GM04503 (cell line): ENCODE measurements around the gene SPHKAP.
"Not testable (repeated sequence)": the region's sequence is repeated elsewhere in the genome, so short reads cannot be mapped to it uniquely, and the experiment has no call there.

ENCODE experiments used
- DNase-seq: peaks from one replicate; pipeline ENCODE4 v3.0.0-alpha.2; 2012; ENCODE audit warnings: low read depth

SPHKAP gene

DNA sequence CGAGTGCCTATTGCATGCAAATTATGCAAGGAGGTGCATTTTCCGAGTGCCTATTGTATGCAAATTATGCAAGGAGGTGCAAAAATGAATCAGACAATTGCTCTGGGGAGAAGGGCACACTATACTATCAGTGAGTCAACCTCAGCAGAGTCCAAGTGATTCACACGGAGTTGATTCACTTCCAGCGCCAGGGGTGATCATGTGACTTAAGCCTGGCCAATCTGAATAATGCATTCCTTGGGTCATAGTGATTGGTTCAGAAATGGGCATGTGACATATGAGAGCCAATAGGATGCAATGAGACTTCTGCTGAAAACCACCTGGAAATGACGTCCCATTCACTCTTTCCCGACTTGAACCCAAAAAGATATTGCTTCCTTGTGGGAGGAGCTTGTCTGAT, 157.9 kb downstream of the SPHKAP start:
- DNase-seq, result no peak

GRCh38 chr2:228018311-228018710, 163.2 kb downstream of the SPHKAP start:
- no peak for DNase-seq

DNA sequence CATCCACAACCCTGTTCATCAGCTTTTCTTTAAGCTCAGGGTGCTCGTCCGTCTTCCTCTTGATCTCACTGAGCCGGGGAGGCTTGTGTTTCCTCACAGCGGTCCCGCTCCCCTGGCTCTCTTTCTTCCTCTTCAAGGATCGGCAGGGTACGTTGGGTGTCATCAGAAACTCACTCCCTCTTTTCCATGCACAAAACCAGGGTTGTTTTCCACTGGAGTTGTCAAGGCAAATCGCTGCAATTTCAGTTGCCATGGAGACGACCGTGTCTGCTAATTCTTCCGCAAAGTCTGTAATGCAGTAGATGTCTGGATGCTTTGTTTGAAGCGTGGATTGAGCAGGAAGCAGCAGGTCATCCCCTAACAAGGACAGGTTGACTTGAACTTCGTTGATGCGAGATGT, 163.7 kb downstream of the SPHKAP start:
- no peak for DNase-seq

- DNase-seq, result no peak
Observed at GRCh38 chr2:228016402-228016801, 165.1 kb downstream of the SPHKAP start.

DNA sequence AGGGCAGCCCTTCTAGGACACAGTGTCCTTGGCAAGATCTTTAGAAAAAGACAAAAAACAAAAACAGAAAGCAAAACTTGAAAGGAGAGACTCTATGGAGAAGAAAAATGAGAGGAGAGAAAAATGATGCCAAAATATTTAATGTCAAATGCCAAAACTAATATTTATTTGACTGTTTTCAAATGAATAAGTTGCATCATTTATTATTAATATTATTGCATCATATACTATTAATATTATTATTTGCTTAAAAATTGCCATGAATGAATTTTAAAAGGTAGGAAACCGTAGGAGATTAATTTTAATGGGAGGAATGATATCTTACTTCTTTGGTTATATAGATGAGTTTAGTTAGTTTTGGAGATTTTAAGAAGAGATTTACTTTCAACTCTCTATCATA, 165.7 kb downstream of the SPHKAP start:
- no peak for DNase-seq

GRCh38 chr2:227996366-227996765, 185.1 kb downstream of the SPHKAP start:
- no peak for DNase-seq

GRCh38 chr2:227990937-227991336, 190.6 kb downstream of the SPHKAP start:
- DNase-seq, result no peak

GRCh38 chr2:227973241-227973640, 208.2 kb downstream of the SPHKAP start:
- no peak for DNase-seq

DNA sequence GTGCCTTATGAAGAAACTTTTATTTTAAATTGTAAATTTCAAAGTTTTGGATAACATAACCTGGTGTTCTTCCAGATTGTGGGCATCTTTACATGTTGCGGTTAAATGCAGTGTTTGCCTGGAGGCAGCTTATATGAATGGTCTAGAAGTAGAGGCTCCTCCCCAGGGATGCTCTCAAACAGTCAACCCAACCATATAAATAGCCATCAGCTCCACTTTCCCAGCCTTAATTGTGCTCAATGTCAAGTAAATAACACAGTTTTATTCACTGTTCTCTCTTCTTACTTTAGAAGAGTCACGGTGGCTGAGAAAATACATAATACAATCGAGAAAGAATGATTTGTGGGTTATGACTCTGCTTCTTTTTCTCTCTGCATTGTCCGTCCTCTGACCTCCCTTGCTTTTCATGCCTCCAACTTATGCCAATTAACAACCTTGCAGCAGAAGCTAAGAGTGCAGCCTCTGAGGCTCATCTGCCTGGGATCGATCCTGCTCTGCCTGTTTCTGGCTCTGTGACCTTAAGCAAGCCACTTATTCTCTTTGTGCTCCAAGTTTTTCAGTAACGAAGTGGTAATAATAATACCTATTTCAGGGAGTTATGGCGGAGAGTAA, 209.8 kb downstream of the SPHKAP start:
- no peak for DNase-seq

GRCh38 chr2:227960317-227960716, 221.2 kb downstream of the SPHKAP start:
- DNase-seq, result no peak

GRCh38 chr2:227942965-227943364, 238.5 kb downstream of the SPHKAP start:
- DNase-seq, result no peak

GRCh38 chr2:227942021-227942420, 239.5 kb downstream of the SPHKAP start:
- DNase-seq, result no peak

DNA sequence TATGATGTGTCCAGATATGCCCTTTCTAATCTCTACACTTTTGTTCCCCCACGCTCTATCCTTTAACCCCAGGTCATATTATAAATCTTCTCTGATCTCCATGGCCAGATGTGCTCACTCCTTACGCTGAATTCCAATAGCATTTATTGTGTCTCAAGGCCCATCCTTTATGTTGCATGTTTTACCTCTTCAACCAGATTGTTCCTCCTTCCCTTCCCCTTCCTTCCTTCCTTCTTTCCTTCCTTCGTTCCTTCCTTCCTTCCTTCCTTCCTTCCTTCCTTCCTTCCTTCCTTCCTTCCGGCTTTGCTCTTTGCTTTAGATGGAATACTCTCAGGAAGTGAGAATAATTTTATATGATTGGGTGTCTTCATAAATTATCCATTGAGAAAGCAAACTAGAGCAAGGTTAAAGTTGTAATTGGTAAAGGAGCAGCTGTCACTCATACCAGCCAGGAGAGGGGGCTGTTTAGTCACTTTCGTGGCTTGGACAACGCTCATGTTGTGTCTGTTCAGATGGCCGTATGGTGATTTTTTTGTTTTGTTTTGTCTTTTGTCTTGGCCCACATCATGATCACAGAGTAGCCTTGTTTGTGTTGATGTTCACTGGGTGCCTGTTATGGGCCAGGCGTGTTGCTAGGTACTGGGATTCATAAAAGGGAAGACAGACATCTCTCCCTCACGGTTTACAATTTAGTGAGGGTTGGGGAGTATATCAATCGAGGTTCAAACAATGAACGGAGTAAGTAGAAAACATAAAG, 242.0 kb downstream of the SPHKAP start:
- no peak for DNase-seq

DNA sequence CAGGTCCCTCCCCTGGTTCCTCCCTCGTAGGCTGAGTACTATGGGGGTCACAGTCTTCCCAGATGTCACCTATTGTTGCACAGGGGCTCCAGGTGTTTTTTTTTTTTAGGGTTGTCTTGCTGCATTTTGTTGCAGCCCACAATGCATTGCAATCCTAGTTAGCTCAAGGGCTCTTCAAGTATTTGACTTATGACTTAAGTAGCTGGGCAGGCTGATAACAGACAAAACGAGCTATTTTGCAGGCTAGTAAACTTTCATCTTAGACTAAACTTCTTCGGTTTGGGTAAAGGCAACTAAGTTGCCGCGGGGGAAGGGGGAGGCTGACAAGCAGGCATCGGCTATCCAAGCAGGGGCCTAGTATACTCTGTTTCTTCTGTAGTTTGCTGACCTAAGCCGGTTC, 245.2 kb downstream of the SPHKAP start:
- DNase-seq, result not testable (repeated sequence)

DNA sequence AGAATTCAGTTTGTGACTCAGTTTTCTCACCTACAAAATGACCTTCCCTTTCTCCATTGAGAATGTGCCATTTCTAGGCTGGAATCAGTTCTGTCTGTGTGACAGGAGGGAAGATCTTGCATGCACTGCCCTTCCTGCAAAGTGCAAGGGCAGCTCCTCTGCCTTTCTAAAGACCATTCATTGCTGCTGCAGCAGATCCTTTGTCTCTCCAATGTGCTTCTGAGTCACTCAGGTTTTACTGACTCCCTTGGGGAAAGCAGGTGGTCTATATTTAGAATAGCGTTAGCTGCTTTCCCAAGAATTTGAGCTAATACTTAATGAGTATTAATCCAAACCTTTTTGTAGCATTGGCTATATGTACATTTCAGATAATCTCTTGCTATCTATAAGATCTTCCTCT, 247.6 kb downstream of the SPHKAP start:
- no peak for DNase-seq

DNA sequence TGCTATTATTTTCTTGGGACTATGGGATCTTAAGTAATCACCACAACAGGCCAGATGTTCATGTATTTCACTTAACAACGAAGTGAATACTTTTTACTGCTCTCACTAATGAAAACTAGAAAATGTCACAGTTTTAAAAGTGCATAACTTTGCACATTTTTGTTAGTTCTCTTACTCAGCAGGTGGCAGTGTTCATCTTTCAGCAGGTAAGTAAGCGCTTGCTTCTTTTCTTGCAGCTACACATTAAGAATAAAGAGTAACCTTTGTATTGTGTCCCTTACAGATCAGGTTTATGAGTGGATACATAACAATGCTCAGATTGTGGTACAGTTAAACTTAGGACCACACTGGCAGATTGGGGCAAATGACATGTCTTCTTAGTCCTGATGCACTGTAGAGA, 249.1 kb downstream of the SPHKAP start:
- DNase-seq, result no peak

- no peak for DNase-seq
Observed at GRCh38 chr2:227932001-227932400, 249.5 kb downstream of the SPHKAP start.
